EH (cell line): ENCODE results near the gene ADAD2.
A peak's percentile ranks its signal among the peaks of the same experiment; 100 is the strongest.

Source experiments
- DNase-seq: peaks from one replicate; pipeline ENCODE4 v3.0.0-alpha.2; 2015; ENCODE audit warnings: low read depth

ADAD2 gene

GRCh38 chr16:84190731-84191388 is at the start of gene ADAD2:
Gene ADAD2, plus strand, starts transcription at chr16:84191157. Its CDS starts 74 bp downstream, at chr16:84191231.
- no peak for DNase-seq

GRCh38 chr16:84143081-84143480 is 47.9 kb upstream of the ADAD2 start:
- no peak for DNase-seq

DNA sequence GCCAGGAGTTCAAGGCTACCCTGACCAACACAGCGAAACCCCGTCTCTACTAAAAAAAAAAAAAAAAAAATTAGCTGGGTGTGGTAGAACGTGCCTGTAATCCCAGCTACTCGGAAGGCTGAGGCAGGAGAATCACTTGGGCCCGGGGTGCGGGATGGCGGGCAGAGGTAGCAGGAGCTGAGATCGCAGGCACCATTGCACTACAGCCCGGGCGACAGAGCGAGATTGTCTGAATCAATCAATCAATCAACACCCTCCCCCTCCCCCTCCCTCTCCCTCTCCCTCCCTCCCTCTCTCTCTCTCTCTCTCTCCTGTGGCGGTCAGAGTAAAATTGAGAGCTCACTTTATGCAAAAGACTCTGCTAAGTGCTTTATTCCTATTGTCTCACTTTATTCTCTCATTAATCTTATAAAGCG is 47.2 kb upstream of the ADAD2 start:
- no peak for DNase-seq

GRCh38 chr16:84144209-84144858 is 46.6 kb upstream of the ADAD2 start:
- peak; percentile 33 for DNase-seq

DNA sequence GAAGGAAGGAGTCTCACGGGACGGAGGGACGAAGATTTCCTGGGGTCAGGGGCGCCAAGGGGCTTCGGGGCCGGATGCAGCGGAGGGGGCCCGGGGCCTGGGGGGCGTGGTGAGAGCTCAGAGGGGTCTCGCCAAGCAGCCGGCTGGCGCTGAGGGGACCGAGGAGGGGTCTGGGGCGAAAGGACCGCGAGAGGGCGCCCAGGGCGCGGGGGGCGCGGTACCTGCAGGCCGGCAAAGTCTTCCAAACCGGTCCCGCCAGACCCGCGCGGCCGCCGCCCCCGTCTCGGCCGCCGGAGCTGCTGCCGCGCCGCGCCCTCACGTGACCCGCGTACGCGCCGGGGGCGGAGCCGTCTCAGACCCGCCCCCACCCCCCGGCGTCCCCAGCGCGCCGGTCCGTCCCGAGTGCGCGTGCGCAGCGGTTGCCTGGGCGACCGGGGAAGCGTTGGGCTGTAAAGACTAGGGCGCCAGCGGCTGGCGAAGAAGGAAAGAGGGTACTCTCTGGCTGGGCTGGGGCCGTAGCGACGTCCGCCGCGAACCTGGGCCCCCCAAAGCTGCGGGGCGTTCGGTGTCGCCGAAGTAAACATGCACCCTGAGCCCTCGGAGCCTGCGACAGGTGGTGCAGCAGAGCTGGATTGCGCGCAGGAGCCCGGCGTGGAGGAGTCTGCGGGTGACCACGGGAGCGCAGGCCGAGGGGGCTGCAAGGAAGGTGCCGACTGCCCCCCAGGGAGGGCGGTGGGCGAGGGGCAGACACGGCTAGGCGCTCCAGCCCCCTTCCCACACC is 45.9 kb upstream of the ADAD2 start, which contains the start of the genes DNAAF1 and HSDL1:
Gene DNAAF1, plus strand, starts transcription at position 450 of the 781 bp plus-strand sequence. Its CDS starts 133 bp downstream, at position 583.
Gene HSDL1, minus strand, starts transcription at position 319 of the 781 bp plus-strand sequence. CDS start 13,856 bp downstream, outside the sequence.
- peak; percentile 84 for DNase-seq

DNA sequence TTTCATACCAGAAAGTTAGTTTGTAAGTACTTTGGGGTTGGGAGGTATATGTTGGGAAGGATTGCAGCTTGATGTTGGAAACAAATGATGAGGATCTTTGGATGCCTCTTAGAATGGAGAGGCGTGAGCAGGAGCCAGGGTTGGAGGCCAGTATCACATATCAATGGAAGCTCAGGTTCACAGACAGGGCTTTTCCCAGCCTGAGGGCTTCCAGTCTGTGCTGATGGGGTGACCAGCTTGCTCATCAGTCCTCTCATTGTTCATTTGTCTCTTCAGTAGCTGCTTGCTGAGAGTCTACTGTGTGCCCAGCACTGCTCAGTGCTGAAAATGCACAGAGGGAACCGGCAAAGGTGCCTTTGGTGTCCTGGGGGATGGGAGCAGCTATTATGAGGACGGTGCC is 40.0 kb upstream of the ADAD2 start:
- DNase-seq: no peak

DNA sequence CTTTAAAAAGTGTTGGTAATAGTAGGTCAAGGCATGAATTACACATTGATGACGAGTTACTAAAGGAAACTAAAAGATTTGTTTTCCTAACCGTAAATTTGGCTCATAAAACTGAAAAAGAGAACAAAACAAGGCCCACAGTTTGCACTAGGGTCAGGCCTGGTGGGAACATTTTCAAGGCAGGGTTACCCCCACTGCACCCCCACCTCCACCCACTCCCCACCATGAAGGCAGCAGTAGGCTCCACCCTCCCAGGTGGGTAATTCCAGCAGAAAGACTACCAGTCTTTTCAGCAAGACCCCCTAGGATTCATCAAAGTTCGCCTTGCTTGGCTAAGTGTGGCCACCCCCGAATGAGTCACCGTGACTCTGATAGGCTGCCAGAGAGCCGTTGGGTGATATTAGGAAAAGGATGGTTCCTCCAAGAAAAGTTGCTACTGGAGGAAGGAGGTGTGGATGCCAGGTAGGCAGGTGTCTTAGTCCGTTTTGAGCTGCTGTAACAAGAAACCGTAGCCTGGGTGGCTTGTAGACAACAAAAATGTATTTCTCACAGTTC is 37.2 kb upstream of the ADAD2 start:
- DNase-seq: peak; percentile 21

GRCh38 chr16:84155226-84155625 is 35.7 kb upstream of the ADAD2 start:
- no peak for DNase-seq

- DNase-seq: no peak
Measured at GRCh38 chr16:84155771-84156170, 35.2 kb upstream of the ADAD2 start.

DNA sequence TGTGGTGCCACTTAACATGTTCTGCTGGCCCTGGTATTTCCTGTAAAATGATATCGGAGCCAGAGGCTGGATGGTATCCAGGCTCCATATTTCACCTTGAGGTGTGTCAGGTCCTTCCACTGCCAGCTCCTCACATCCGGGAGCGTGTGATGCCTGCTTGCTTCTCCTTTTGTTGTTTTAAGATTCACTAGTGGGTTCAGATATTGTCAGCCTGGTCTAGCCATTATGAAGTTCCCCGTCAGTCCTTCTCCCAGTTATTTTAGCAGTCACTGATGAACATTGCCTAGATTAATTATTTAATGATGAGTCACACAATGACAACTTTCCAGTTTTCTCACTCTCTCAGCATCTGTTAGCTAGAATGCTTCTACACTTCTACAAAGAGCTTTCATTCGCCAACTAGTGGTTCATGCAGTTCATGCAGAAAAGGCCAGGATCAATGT is 34.6 kb upstream of the ADAD2 start:
- peak; percentile 37 for DNase-seq

GRCh38 chr16:84159007-84159406 is 31.9 kb upstream of the ADAD2 start:
- no peak for DNase-seq

GRCh38 chr16:84159800-84160199 is 31.2 kb upstream of the ADAD2 start:
- no peak for DNase-seq

GRCh38 chr16:84161037-84161436 is 29.9 kb upstream of the ADAD2 start:
- no peak for DNase-seq

GRCh38 chr16:84161801-84162200 is 29.2 kb upstream of the ADAD2 start:
- DNase-seq: no peak

GRCh38 chr16:84165746-84166145 is 25.2 kb upstream of the ADAD2 start:
- no peak for DNase-seq

DNA sequence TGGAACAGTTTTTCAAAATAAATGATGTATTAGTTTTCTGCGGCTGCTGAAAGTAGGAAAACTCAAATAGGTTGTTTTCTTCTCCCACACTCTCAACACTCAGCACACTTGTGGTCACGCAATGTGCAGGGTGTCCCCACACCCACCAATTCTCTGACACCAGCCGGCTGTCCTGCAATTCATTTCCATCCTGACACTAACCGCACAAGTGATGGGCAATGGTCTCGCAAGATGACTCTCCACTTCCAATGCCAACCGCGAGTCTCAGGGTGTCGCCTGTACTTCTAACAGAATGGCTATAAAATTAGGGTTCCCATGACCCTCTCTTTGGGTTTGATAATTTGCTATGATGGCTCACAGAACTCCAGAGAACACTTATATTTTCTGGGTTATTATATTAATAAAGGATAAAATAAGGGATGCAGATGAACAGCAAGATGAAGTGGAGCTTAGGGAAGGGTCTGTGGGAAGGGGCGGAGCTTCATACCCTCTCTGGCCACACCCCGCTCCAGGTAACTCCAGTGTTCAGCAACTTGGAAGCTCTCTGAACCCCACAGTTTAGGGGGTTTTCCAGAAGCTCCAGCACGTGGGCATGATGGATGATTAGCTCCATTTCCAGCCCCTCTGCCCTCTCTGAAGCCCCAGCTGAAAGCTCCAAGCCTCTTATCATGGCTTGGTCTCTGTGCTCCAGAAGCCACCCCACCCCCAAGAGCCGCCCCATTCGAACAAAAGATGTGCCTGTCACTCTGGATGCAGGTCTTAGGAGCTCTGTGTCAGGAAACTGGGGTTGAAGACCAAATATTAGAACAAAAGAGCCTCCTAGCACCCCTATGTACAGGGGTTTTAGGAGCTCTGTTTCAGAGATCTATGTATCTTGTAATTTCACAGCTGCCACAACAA is 23.9 kb upstream of the ADAD2 start:
- no peak for DNase-seq

- no peak for DNase-seq
Measured at GRCh38 chr16:84169765-84170310, 21.1 kb upstream of the ADAD2 start.

GRCh38 chr16:84174396-84174795 is 16.6 kb upstream of the ADAD2 start:
- DNase-seq: no peak

GRCh38 chr16:84175350-84176081 is 15.4 kb upstream of the ADAD2 start:
- DNase-seq: no peak
